IgD-negative memory B cell (primary cell): ENCODE data around the gene NCKAP5. TPM values are rescaled to one million over a fixed set of nuclear protein-coding genes. Genes with fewer than 3 reads are reported as not detected.
"Not testable (repeated sequence)": the region's sequence is repeated elsewhere in the genome, so short reads cannot be mapped to it uniquely, and the experiment has no call there.

Experiments used
- H3K27ac Mint-ChIP-seq, 3 donors: one replicate each; pipeline ENCODE4 v1.8.0; 2020 to 2022; ENCODE audit warnings: mild to moderate bottlenecking in 3 of 3, mixed read lengths in 3 of 3, moderate library complexity in 1 of 3
- H3K27me3 Mint-ChIP-seq: one replicate; pipeline ENCODE4 v1.8.0; 2021; ENCODE audit warnings: mixed read lengths
- H3K36me3 Mint-ChIP-seq: one replicate; pipeline ENCODE4 v1.8.0; 2020; ENCODE audit warnings: mild to moderate bottlenecking, mixed read lengths
- H3K4me1 Mint-ChIP-seq, 3 donors: one replicate each; pipeline ENCODE4 v1.8.0; 2020 to 2022; ENCODE audit warnings: mixed read lengths in 3 of 3, mild to moderate bottlenecking in 1 of 3
- H3K4me3 Mint-ChIP-seq, 4 donors: one replicate each; pipeline ENCODE4 v1.8.0; 2020 to 2022; ENCODE audit warnings: mild to moderate bottlenecking in 4 of 4, mixed read lengths in 4 of 4, moderate library complexity in 3 of 4
- H3K9me3 Mint-ChIP-seq, 3 donors: one replicate each; pipeline ENCODE4 v1.8.0; 2020 to 2021; ENCODE audit warnings: mixed read lengths in 3 of 3, mild to moderate bottlenecking in 1 of 3
- polyA plus RNA-seq: library from polyadenylated mRNA; unstranded; fragments of 300-500 nt; fragmentation: Illumina TruSeq; gene quantifications from one replicate; pipeline ENCODE4 v1.2.3, GENCODE V29; 2021

The NCKAP5 gene
- polyA plus RNA-seq, 1 donor from 2014 or later, result not detected

DNA sequence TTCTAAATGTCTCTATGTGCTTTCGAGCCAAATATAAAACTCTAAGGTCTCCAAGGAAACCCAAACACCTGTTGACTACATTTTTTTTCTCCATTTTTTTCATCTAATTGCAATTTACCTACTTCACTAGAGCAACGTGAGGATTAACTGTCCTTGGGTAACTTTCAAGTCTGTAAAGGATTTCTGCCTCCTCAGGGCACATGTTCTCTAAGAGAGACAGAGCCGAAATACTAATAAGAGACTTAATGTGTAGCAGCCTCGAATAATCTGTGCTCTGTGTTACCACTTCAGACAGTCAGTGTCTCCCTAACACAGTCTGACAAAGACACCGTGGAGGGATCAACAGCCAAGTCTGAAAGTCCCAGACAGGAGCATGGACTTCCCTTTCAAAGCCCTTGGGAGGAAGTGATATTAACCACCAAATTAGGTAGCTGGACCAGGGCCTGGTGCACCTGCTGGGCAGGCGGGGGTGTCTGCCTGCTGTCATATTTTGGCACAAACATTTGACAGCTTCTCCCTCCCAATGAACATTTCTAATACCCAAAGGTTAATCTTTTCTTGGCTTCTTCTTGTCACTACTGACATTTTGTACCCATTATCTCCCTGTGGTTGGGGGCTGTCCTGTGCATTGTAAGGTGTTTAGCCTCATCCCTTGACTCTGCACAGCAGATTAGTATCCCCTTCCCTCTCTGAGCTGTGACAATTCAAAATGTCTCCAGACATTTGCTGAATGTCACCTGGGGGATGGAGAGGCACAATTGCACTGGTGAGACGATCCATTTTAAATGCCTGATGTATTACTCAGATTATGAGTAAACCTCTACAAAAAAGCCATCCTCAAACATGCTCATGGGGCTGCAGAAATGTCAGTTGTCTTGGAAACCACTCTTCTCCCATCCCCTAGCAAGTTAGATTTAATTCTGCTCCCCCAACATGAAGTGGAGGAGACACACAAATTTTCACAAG, 852.6 kb downstream of the NCKAP5 start:
- peaks cover 0 to 2% (median 0%) of the 10 kb centered on the region in 3 donors for H3K9me3 Mint-ChIP-seq
- peaks cover 3% of the 10 kb centered on the region for H3K27me3 Mint-ChIP-seq
- no peaks in the 10 kb centered on the region for H3K36me3 Mint-ChIP-seq
- no peak overlapping the region for H3K4me3 Mint-ChIP-seq
- peaks cover 0 to 7% (median 0%) of the 10 kb centered on the region in 3 donors for H3K4me1 Mint-ChIP-seq
- H3K27ac Mint-ChIP-seq, result peak overlapping the region in 1 of 3 donors; percentile 41

DNA sequence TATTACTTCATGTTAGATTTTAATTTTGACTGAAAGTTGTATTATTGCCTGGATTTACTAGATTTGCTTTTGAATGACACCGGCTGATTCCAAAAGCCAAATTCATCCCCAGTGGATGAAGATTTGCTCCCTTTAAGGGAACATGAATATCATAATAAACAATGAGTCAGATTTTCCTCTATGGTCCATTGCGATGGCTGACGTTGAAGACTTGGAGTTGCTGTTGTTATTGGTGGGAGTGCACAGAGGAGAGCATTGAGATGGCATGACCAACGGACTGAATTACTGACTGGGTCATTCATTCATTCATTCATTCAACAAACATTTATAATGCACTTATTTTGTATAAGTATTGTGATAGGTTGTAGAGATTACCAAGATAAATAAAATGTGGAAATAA, 864.9 kb downstream of the NCKAP5 start:
- Mint-ChIP-seq H3K36me3 (no peaks in the 10 kb centered on the region), H3K9me3 (peaks cover 0 to 4% (median 0%) of the 10 kb centered on the region in 3 donors), H3K27me3 (no peaks in the 10 kb centered on the region), H3K27ac (no peak overlapping the region), H3K4me3 (no peak overlapping the region), H3K4me1 (no peaks in the 10 kb centered on the region)

DNA sequence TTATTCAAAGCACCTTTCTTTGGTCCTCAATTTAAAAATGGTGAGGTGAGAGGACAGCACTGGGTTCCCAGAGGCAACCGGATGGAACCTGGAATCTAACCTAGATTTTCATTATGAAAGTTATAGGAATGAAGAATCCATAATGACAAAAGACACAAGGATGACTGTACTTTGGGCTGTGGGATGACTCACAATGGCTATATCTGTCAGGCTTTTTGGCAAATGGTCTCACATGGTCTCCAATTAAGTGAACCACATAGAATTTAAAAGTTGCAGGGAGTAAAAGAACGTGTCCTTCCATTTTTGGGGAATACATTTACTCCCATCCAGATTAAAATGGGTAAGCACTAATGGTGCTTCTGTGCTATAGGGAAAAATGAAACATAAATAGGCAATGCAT, 866.5 kb downstream of the NCKAP5 start:
- Mint-ChIP-seq H3K27me3 (no peaks in the 10 kb centered on the region), H3K27ac (no peak overlapping the region)

DNA sequence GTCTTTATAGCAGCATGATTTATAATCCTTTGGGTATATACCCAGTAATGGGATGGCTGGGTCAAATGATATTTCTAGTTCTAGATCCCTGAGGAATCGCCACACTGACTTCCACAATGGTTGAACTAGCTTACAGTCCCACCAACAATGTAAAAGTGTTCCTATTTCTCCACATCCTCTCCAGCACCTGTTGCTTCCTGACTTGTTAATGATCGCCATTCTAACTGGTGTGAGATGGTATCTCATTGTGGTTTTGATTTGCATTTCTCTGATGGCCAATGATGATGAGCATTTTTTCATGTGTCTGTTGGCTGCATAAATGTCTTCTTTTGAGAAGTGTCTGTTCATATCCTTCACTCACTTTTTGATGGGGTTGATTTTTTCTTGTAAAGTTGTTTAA, 868.5 kb downstream of the NCKAP5 start:
- not testable (repeated sequence) for H3K4me1 Mint-ChIP-seq, H3K27ac Mint-ChIP-seq, H3K4me3 Mint-ChIP-seq, H3K27me3 Mint-ChIP-seq, H3K36me3 Mint-ChIP-seq, H3K9me3 Mint-ChIP-seq

More for the DNA sequence above, 866.5 kb downstream of the NCKAP5 start:
- H3K9me3 Mint-ChIP-seq, result peaks cover 0 to 2% (median 0%) of the 10 kb centered on the region in 3 donors
- no peak overlapping the region for H3K4me3 Mint-ChIP-seq
- H3K4me1 Mint-ChIP-seq, result no peaks in the 10 kb centered on the region
- no peaks in the 10 kb centered on the region for H3K36me3 Mint-ChIP-seq

DNA sequence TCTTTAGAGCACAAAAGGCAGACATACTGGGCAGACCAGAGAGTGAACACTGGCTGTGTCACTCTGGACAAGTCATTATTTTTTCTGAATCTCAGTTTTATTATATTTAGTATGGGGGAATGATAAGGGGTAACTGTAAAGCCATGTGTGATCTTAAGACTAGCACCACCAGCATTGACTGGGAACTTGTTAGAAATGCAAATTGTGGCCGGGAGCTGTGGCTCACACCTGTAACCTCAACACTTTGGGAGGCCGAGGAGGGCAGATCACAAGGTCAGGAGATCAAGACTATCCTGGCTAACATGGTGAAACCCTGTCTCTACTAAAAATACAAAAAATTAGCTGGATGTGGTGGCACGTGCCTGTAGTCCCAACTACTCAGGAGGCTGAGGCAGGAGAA, 869.9 kb downstream of the NCKAP5 start:
- not testable (repeated sequence) for H3K9me3 Mint-ChIP-seq, H3K4me1 Mint-ChIP-seq, H3K4me3 Mint-ChIP-seq, H3K36me3 Mint-ChIP-seq, H3K27ac Mint-ChIP-seq, H3K27me3 Mint-ChIP-seq

DNA sequence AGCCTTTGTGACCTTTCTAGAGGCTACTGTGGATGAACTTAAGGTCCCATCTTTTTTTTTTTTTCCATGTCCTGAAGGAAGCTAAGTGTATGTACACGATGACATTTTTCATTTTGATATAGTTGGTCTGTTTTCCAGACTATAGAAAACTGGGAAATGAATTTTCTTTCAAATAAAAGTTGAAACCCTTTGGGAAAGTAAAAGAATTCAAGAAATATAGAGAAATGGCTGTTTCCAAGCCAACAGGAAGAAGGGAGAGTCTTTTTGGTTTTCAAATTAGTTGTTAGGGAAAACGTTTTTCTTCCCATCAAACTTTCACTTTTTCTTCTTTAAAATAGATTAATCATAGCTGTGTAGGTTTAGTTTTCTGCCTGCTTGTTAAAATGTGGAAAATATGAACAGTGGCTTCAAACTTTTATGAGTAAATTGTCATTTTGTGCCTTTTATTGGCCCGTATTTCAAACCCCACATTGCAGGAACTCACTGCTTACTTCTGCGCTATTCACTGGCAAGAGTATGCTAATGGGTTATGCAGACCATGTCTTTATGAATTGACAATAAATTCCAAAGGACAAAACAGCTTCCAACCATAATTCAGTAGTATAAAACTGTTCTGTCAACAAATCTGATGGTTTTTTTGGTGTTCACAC, 870.6 kb downstream of the NCKAP5 start:
- Mint-ChIP-seq H3K4me1 (no peaks in the 10 kb centered on the region), H3K36me3 (no peaks in the 10 kb centered on the region), H3K27me3 (no peaks in the 10 kb centered on the region), H3K9me3 (peaks cover 0 to 1% (median 0%) of the 10 kb centered on the region in 3 donors), H3K27ac (no peak overlapping the region), H3K4me3 (no peak overlapping the region)

DNA sequence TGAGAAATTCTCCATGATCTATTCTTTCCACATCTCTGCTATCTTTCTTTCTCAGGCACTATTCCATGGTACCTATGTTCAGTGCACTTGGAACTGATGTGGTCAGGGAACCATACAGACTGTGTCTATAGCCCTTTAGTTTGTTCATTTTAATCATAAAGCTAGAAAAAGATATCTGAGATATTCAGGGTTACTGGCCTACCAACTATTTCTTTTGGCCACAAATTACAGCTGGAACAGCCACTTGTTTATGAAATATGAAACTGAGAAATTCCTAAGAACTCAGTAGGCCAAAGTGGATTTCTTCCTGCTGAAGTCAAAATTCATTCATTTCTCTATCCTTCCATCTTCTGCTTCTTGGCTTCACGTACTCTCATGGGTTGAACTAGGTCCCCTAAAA, 875.4 kb downstream of the NCKAP5 start:
- H3K4me3 Mint-ChIP-seq, result no peak overlapping the region
- H3K36me3 Mint-ChIP-seq, result no peaks in the 10 kb centered on the region
- H3K9me3 Mint-ChIP-seq, result peaks cover 0 to 3% (median 0%) of the 10 kb centered on the region in 3 donors
- H3K27me3 Mint-ChIP-seq, result peaks cover 4% of the 10 kb centered on the region
- H3K27ac Mint-ChIP-seq, result no peak overlapping the region
- H3K4me1 Mint-ChIP-seq, result no peaks in the 10 kb centered on the region

DNA sequence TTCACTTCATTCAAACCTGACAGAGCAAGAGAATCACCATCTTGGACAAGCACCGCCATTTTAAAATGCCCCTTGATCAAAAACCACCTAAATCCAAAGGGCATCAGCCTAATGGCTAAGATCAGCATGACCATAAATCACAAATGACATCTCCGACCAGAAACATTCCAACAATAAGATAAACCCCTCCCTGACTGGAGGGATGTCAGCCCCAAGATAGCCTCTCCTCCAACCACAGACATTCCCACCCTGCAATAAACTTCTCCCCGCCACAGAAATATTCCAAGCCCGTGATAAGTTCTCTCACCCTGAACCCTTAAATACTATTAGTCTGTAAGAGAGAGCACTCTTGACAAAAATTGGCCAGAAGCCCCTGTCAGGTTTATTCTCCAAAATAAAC, 876.7 kb downstream of the NCKAP5 start:
- no peaks in the 10 kb centered on the region for H3K36me3 Mint-ChIP-seq
- H3K4me3 Mint-ChIP-seq, result no peak overlapping the region
- H3K27ac Mint-ChIP-seq, result no peak overlapping the region
- H3K9me3 Mint-ChIP-seq, result peaks cover 0 to 3% (median 0%) of the 10 kb centered on the region in 3 donors
- H3K27me3 Mint-ChIP-seq, result peaks cover 4% of the 10 kb centered on the region
- H3K4me1 Mint-ChIP-seq, result no peaks in the 10 kb centered on the region

DNA sequence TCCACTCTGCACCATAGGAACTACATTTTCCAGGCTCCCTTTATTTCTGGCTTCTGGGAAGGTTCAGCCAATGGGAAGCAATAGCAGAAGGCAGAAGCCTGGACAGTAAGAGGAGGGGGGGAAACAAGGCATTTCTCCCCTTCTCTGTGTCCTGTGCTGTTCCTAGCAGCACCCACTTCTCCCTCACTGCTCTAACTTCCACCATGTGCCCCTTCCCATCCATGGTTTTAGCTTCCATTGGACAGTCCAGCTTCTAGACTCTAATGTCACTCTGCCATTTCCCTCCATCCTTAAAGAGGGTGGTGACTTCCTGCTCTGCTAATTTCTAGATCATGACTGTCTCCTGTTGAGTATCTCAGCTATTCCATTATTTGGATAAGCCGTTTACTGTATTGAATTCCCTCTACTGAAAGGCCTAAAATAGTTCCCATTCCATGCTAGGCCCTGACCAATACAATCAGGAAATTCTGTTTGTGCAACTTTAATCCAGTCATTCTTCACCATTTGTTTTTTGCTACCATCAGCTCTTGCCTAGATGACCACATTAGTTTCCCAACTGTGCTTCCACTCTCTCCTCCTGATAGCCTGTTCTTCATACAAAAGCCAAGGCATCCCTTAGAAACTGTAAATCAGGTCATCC, 877.5 kb downstream of the NCKAP5 start:
- H3K4me1 Mint-ChIP-seq, result no peaks in the 10 kb centered on the region
- no peaks in the 10 kb centered on the region for H3K36me3 Mint-ChIP-seq
- no peak overlapping the region for H3K4me3 Mint-ChIP-seq
- H3K27me3 Mint-ChIP-seq, result peaks cover 6% of the 10 kb centered on the region
- peaks cover 0 to 3% (median 0%) of the 10 kb centered on the region in 3 donors for H3K9me3 Mint-ChIP-seq
- H3K27ac Mint-ChIP-seq, result no peak overlapping the region

DNA sequence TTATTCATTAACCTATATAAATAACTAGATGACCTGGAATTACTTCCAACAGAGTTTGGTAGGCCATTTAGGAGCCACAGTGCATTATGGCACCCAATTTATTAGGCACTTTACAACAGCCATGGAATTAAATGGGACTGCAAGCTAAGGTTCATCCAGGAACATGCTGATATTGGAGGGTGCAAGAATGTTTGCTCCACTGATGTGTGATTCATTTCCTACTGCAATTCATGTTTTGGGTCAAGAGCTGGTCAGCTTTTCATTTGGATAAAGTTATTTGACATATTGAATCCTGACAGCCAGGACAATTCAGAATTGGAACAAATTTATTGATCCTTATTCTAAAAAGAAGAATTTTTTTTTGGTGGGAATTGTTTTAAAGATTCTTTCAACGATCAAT, 886.5 kb downstream of the NCKAP5 start:
- Mint-ChIP-seq H3K36me3 (no peaks in the 10 kb centered on the region), H3K4me3 (no peak overlapping the region)

DNA sequence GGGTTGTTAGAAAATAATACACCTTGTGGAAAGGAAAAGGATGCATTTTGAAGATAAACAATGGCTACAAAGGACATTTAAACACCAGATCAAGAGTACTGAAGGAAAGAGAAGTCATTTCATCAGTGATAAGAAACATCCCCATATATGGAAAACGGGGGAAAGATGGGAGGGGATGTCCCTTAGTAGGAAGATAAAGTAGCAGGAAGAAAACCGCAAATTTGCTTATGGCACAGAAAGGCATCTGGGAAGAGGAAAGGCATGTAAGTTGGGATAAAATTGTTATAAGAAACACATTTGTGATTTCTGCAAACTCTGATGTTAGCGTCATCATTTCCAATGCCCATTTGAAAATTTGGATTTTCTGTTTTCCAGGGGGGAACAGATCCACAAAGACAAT, 887.7 kb downstream of the NCKAP5 start:
- Mint-ChIP-seq H3K9me3 (no peaks in the 10 kb centered on the region), H3K36me3 (no peaks in the 10 kb centered on the region), H3K4me3 (peak overlapping the region in 1 of 4 donors; percentile 20), H3K27me3 (peaks cover 2% of the 10 kb centered on the region), H3K4me1 (no peaks in the 10 kb centered on the region), H3K27ac (no peak overlapping the region)

More for the DNA sequence above, 886.5 kb downstream of the NCKAP5 start:
- H3K27me3 Mint-ChIP-seq, result peaks cover 4% of the 10 kb centered on the region
- H3K4me1 Mint-ChIP-seq, result no peaks in the 10 kb centered on the region
- H3K9me3 Mint-ChIP-seq, result no peaks in the 10 kb centered on the region
- H3K27ac Mint-ChIP-seq, result no peak overlapping the region

DNA sequence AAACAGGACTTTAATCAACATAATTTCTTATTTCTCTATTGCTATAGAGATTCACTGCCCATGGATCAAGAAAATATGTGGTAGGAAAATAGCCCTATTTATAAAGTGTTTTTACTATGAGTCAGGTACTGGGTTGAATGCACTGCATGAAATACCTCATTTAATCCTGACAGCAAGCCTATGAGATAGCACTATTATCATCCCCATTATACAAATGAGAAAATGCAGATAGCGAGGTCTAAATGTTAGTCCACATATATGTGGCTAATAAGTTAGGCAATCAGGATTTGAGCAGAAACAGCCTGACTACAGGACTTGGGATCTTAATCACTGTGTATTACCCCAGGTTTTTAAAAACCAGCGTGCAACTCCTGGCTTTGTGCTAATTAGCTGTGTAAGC, 889.8 kb downstream of the NCKAP5 start:
- Mint-ChIP-seq H3K4me1 (no peaks in the 10 kb centered on the region), H3K36me3 (no peaks in the 10 kb centered on the region), H3K4me3 (no peak overlapping the region)

DNA sequence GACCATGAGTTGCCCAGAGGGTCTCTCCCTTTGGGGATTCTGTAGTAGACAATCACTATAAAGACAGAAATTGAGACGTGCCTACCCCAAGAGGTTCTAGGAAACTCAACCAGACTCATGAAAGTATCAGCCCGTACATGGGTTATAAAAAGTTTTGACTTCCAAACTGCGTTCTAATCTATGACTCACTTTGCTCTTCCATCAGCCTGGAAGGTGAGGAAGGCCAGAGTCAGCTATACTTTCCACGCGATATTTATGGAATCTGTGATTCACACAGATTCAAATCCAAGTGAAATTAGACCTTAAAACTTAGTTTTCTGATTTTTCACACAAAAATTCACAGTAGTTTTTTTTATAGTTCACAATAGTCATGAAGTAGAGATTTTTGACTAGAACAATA, 890.6 kb downstream of the NCKAP5 start:
- Mint-ChIP-seq H3K36me3 (no peaks in the 10 kb centered on the region), H3K27me3 (peaks cover 5% of the 10 kb centered on the region), H3K9me3 (no peaks in the 10 kb centered on the region), H3K27ac (no peak overlapping the region), H3K4me3 (no peak overlapping the region), H3K4me1 (no peaks in the 10 kb centered on the region)

More for the DNA sequence above, 889.8 kb downstream of the NCKAP5 start:
- Mint-ChIP-seq H3K9me3 (no peaks in the 10 kb centered on the region), H3K27me3 (peaks cover 2% of the 10 kb centered on the region), H3K27ac (no peak overlapping the region)

DNA sequence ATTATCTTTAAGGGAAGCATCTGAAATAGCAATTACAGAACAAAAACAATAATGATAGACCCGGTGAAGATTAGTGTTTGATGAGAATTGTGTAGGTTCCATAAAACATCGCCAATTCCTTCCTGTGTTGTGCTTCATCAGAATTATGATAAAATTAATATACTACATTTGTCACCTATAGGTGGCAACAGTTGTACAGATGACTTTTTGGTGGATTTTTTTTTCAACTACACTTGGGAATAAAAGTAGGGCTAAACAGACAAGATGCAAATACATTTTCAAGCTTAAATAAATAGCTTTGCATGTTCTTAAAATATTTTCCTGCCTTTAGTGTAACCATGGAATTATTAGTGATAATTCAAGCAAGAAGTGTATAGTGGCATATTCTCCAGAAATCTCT, 891.3 kb downstream of the NCKAP5 start:
- no peaks in the 10 kb centered on the region for H3K9me3 Mint-ChIP-seq
- no peaks in the 10 kb centered on the region for H3K4me1 Mint-ChIP-seq
- no peak overlapping the region for H3K4me3 Mint-ChIP-seq
- no peaks in the 10 kb centered on the region for H3K36me3 Mint-ChIP-seq
- H3K27me3 Mint-ChIP-seq, result peaks cover 5% of the 10 kb centered on the region
- no peak overlapping the region for H3K27ac Mint-ChIP-seq

DNA sequence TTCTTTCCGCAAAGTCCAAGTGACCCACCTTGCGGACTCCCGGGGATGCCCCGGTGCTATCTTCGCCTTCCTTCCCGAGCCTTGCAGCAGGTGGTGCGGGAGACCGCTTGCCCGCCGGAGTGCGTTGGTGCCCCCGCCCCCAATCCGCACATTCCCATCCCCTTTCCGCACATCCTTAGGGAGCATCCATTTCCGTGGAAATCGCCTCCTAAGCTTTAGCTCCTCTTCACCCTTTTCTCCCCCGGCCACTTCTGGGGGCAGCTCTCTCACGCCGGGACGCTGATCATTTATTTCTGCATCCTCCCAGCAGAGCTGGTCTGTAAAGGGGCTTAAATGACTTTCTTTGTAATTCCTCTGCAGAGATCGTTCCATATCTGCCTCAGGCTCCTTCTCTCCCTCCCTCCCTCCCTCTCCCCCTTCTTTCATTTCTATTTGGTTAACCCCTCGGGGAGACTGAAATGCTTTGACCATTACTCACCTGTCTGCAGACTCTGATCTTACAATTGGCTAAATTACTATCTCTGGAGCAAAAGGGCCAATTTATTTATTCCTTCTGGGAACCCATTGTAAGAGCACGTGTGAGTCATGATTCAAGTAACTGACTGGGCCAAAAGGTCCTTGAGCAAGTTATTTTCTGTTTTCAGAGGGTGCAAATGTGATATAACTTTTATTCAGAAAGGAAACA, 897.0 kb downstream of the NCKAP5 start:
- peak overlapping the region in 2 of 4 donors; percentile 5 to 47 for H3K4me3 Mint-ChIP-seq
- H3K36me3 Mint-ChIP-seq, result peaks cover 3% of the 10 kb centered on the region
- peaks cover 36% of the 10 kb centered on the region for H3K27me3 Mint-ChIP-seq
- peaks cover 0 to 2% (median 0%) of the 10 kb centered on the region in 3 donors for H3K9me3 Mint-ChIP-seq
- H3K4me1 Mint-ChIP-seq, result peaks cover 0 to 7% (median 0%) of the 10 kb centered on the region in 3 donors
- H3K27ac Mint-ChIP-seq, result peak overlapping the region in 1 of 3 donors; percentile 74
